OCI-LY7 (cell line): ENCODE data around the gene LRRC37A. TPM values are rescaled to one million over a fixed set of nuclear protein-coding genes. Genes with fewer than 3 reads are reported as not detected.
"Not testable (repeated sequence)": the region's sequence is repeated elsewhere in the genome, so short reads cannot be mapped to it uniquely, and the experiment has no call there.

Source experiments
- BruUV-seq: library from RNA; stranded (reverse); fragments of 400-500 nt; replicated peaks from 2 replicates; lab custom pipeline; 2021; lab: Mats Ljungman, UMichigan
- CTCF ChIA-PET: fragments of 300-600 bp; sonication (Branson Sonifier 250); formaldehyde crosslinking; loops from one replicate; lab custom pipeline; 2022; ENCODE audit warnings: antibody characterized with exemption; ENCODE audit not compliant: unreplicated experiment; lab: Charles Lee
- POLR2A ChIA-PET: fragments of 300-600 bp; sonication (Branson Sonifier 250); formaldehyde crosslinking; loops from one replicate; lab custom pipeline; 2022; ENCODE audit warnings: antibody characterized with exemption; lab: Charles Lee
- DNase-seq: peaks from one replicate; pipeline ENCODE4 v3.0.0-alpha.2; 2015; ENCODE audit warnings: low spot score
- H2AFZ ChIP-seq: fragments of 200-600 bp; sonication (generic), shearing (Covaris generic); 2 replicates; pipeline ENCODE4 v1.6.1; 2014; ENCODE audit warnings: mild to moderate bottlenecking, antibody characterized with exemption, low read length, moderate library complexity
- H3K27ac ChIP-seq: fragments of 200-600 bp; sonication (generic); 2 replicates; pipeline ENCODE4 v1.5.1; 2014; ENCODE audit warnings: mixed run types, low read depth, mild to moderate bottlenecking, moderate library complexity, low read length, inconsistent platforms; ENCODE audit not compliant: poor library complexity, severe bottlenecking
- H3K36me3 ChIP-seq: fragments of 200-600 bp; sonication (generic); 2 replicates; pipeline ENCODE4 v1.6.1; 2014; ENCODE audit warnings: mild to moderate bottlenecking, antibody characterized with exemption, low read length, moderate library complexity, mixed read lengths; ENCODE audit not compliant: insufficient read depth
- H3K4me1 ChIP-seq: fragments of 200-600 bp; sonication (generic); 2 replicates; pipeline ENCODE4 v1.5.1; 2014; ENCODE audit warnings: mild to moderate bottlenecking, low read length; ENCODE audit not compliant: insufficient read depth, poor library complexity, severe bottlenecking
- H3K4me2 ChIP-seq: fragments of 200-600 bp; sonication (generic); 2 replicates; pipeline ENCODE4 v1.6.1; 2014; ENCODE audit warnings: mild to moderate bottlenecking, low read length
- H3K4me3 ChIP-seq: fragments of 200-600 bp; sonication (generic); 2 replicates; pipeline ENCODE4 v1.5.1; 2014; ENCODE audit warnings: mild to moderate bottlenecking, low read depth, low read length; ENCODE audit not compliant: poor library complexity, severe bottlenecking
- H3K79me2 ChIP-seq: fragments of 200-600 bp; sonication (generic); 2 replicates; pipeline ENCODE4 v1.6.1; 2016; ENCODE audit warnings: low read depth, mild to moderate bottlenecking, low read length, moderate library complexity, mixed read lengths; ENCODE audit not compliant: insufficient read depth
- H3K9me2 ChIP-seq: fragments of 200-600 bp; sonication (generic); 2 replicates; pipeline ENCODE4 v1.6.1; 2016; ENCODE audit warnings: mild to moderate bottlenecking, low read length, mixed read lengths; ENCODE audit not compliant: insufficient read depth
- H3K9me3 ChIP-seq: fragments of 200-600 bp; sonication (generic); 2 replicates; pipeline ENCODE4 v1.6.1; 2014; ENCODE audit warnings: mild to moderate bottlenecking, mixed run types, low read length, mixed read lengths
- H4K20me1 ChIP-seq: fragments of 200-600 bp; sonication (generic); 2 replicates; pipeline ENCODE4 v1.6.1; 2014; ENCODE audit warnings: mild to moderate bottlenecking, antibody characterized with exemption, low read length, moderate library complexity, mixed read lengths; ENCODE audit not compliant: insufficient read depth
- intact Hi-C: fragments of 100-400 bp; cut with micrococcal nuclease; formaldehyde crosslinking; loops from one replicate; pipeline ENCODE4 v1.10.0; 2022; ENCODE audit not compliant: unreplicated experiment
- small RNA-seq: library from RNA; depleted of rRNA; stranded (forward); fragments of <200 nt; gene quantifications from one replicate; pipeline ENCODE3, GENCODE V24; 2014
- total RNA-seq, 2 experiments: library from RNA; depleted of rRNA in 1 of 2; stranded (reverse); fragments of >200 nt in 1 of 2; shearing (Covaris generic) in 1 of 2; gene quantifications; 2 replicates each; pipeline ENCODE4 v1.2.3, GENCODE V29; 2014 to 2022

Gene LRRC37A
- total RNA-seq, 2 experiments from 2014 or later: 5.1 to 5.2 TPM

GRCh38 chr17:46372236-46373229 is 77.6 kb downstream of the LRRC37A start:
- POLR2A ChIA-PET, BruUV-seq: not testable (repeated sequence)

GRCh38 chr17:46373418-46373817 is 78.5 kb downstream of the LRRC37A start:
- DNase-seq, H3K4me3 ChIP-seq, H3K9me3 ChIP-seq, CTCF ChIA-PET, H3K27ac ChIP-seq, BruUV-seq, H3K79me2 ChIP-seq, H4K20me1 ChIP-seq, intact Hi-C loops, H2AFZ ChIP-seq, H3K36me3 ChIP-seq, H3K4me1 ChIP-seq, H3K4me2 ChIP-seq, H3K9me2 ChIP-seq, POLR2A ChIA-PET: not testable (repeated sequence)

More at GRCh38 chr17:46372236-46373229, 77.6 kb downstream of the LRRC37A start:
- H3K4me1 ChIP-seq, H3K9me2 ChIP-seq, H4K20me1 ChIP-seq, CTCF ChIA-PET, H2AFZ ChIP-seq, H3K27ac ChIP-seq, H3K4me2 ChIP-seq, intact Hi-C loops, H3K79me2 ChIP-seq, H3K4me3 ChIP-seq, H3K36me3 ChIP-seq, H3K9me3 ChIP-seq, DNase-seq: not testable (repeated sequence)

GRCh38 chr17:46383118-46383517 is 88.2 kb downstream of the LRRC37A start:
- CTCF ChIA-PET, H3K4me3 ChIP-seq, DNase-seq, intact Hi-C loops, H3K9me3 ChIP-seq, H3K27ac ChIP-seq, H4K20me1 ChIP-seq, H3K9me2 ChIP-seq, H2AFZ ChIP-seq, POLR2A ChIA-PET, BruUV-seq, H3K36me3 ChIP-seq, H3K4me2 ChIP-seq, H3K79me2 ChIP-seq, H3K4me1 ChIP-seq: not testable (repeated sequence)

GRCh38 chr17:46385491-46385890 is 90.6 kb downstream of the LRRC37A start:
- H3K27ac ChIP-seq, intact Hi-C loops, BruUV-seq, H3K4me3 ChIP-seq, CTCF ChIA-PET, H3K4me1 ChIP-seq, H3K9me2 ChIP-seq, H3K79me2 ChIP-seq, H4K20me1 ChIP-seq, POLR2A ChIA-PET, DNase-seq, H3K36me3 ChIP-seq, H3K4me2 ChIP-seq, H2AFZ ChIP-seq, H3K9me3 ChIP-seq: not testable (repeated sequence)

Small RNA genes lying within 50 kb of the gene (small RNA-seq; reads per million reads assigned to genes)
- gene RN7SL656P: not detected

Other genes starting within 250 kb of the LRRC37A start
- 92.1 and 96.9 TPM in 2 replicates for gene KANSL1, start 101.7 kb upstream of the LRRC37A start, total RNA-seq (2014; rRNA removed; shearing (Covaris generic))
- 129 and 130 TPM in 2 replicates for gene KANSL1, start 101.7 kb upstream of the LRRC37A start, total RNA-seq (2022)
- 15.5 and 36.9 TPM in 2 replicates for gene ARL17B, start 66.6 kb downstream of the LRRC37A start, total RNA-seq (2014; rRNA removed; shearing (Covaris generic))
- 29.1 and 29.7 TPM in 2 replicates for gene ARL17B, start 66.6 kb downstream of the LRRC37A start, total RNA-seq (2022)
- gene LRRC37A2, start 217.3 kb downstream of the LRRC37A start, total RNA-seq (2014; rRNA removed; shearing (Covaris generic)): 21.5 and 21.6 TPM in 2 replicates
- 20.9 and 21.0 TPM in 2 replicates for gene LRRC37A2, start 217.3 kb downstream of the LRRC37A start, total RNA-seq (2022)